ENCODE results near the gene MTUS2.

- TF ChIP-seq POLR2A (IDR thresholded peaks at IDR 0.05) (no peak), CTCF (IDR thresholded peaks at IDR 0.05 in 8 of 11, conservative IDR thresholded peaks at IDR 0.05 in 3 of 11) (no peak)
Measured at GRCh38 chr13:29474991-29475390, 654.9 kb downstream of the MTUS2 start.
